ENCODE measurements around the gene MRPL19.
"Not testable (repeated sequence)": the region's sequence is repeated elsewhere in the genome, so short reads cannot be mapped to it uniquely, and the experiment has no call there.

Gene MRPL19

GRCh38 chr2:75679556-75679955 is 33.0 kb downstream of the MRPL19 start:
- Histone ChIP-seq H3K4me1 (ENCODE audit: control extremely low read depth in 1 of 4, control insufficient read depth in 4 of 4, insufficient read depth in 4 of 4, low read length in 3 of 4) (peaks cover 0 to 2% (median 0%) of the 10 kb centered on the region in 4 experiments), H3K36me3 (ENCODE audit: control insufficient read depth in 4 of 4, insufficient read depth in 4 of 4, low read length in 3 of 4) (peaks cover 0 to 19% (median 2%) of the 10 kb centered on the region in 4 experiments), H3K4me3 (ENCODE audit: control insufficient read depth in 1 of 7, extremely low read depth in 1 of 7, insufficient read depth in 4 of 7, low read depth in 2 of 7, low read length in 6 of 7) (no peak overlapping the region), H3K27me3 (replicated peaks in 2 of 5; ENCODE audit: control insufficient read depth in 4 of 5, insufficient read depth in 5 of 5, low read length in 4 of 5) (no peaks in the 10 kb centered on the region), H3K27ac (ENCODE audit: insufficient read depth in 1 of 2, low read depth in 1 of 2, low read length in 2 of 2, poor library complexity in 1 of 2, severe bottlenecking in 2 of 2) (no peak overlapping the region), H3K9me3 (ENCODE audit: control extremely low read depth in 1 of 5, control insufficient read depth in 4 of 5, insufficient read depth in 2 of 5, low read depth in 1 of 5, low read length in 4 of 5) (no peaks in the 10 kb centered on the region)
- no CpG with 5 or more reads among the region's 1 CpG for WGBS (ENCODE audit: insufficient coverage)
- DNase-seq, result no peak
- ChIA-PET CTCF (interaction anchor here (1.0 to 5.2 kb wide), 3 partner anchors 22 to 39 kb away, joined by 3 to 21 read pairs (median 3); no protein-coding TSS in a partner anchor), POLR2A (no interaction called here)

GRCh38 chr2:75680402-75680801 is 33.8 kb downstream of the MRPL19 start:
- Histone ChIP-seq H3K27me3 (replicated peaks in 2 of 5; ENCODE audit: control insufficient read depth in 4 of 5, insufficient read depth in 5 of 5, low read length in 4 of 5) (no peaks in the 10 kb centered on the region), H3K4me3 (ENCODE audit: control insufficient read depth in 1 of 7, extremely low read depth in 1 of 7, insufficient read depth in 4 of 7, low read depth in 2 of 7, low read length in 6 of 7) (no peak overlapping the region), H3K36me3 (ENCODE audit: control insufficient read depth in 4 of 4, insufficient read depth in 4 of 4, low read length in 3 of 4) (peaks cover 2 to 24% (median 4%) of the 10 kb centered on the region in 4 experiments), H3K4me1 (ENCODE audit: control extremely low read depth in 1 of 4, control insufficient read depth in 4 of 4, insufficient read depth in 4 of 4, low read length in 3 of 4) (peaks cover 0 to 2% (median 0%) of the 10 kb centered on the region in 4 experiments), H3K9me3 (ENCODE audit: control extremely low read depth in 1 of 5, control insufficient read depth in 4 of 5, insufficient read depth in 2 of 5, low read depth in 1 of 5, low read length in 4 of 5) (no peaks in the 10 kb centered on the region), H3K27ac (ENCODE audit: insufficient read depth in 1 of 2, low read depth in 1 of 2, low read length in 2 of 2, poor library complexity in 1 of 2, severe bottlenecking in 2 of 2) (no peak overlapping the region)
- ChIA-PET CTCF (interaction anchor here (1.1 to 5.2 kb wide), 3 partner anchors 23 to 39 kb away, joined by 3 to 21 read pairs (median 3); partner anchors contain the start of gene MRPL19), POLR2A (no interaction called here)
- 100% methylated on average over 1 of the region's 1 CpG for WGBS (ENCODE audit: insufficient coverage)
- DNase-seq, result no peak

- H3K9me3 ChIP-seq (ENCODE audit: control extremely low read depth in 1 of 5, control insufficient read depth in 4 of 5, insufficient read depth in 2 of 5, low read depth in 1 of 5, low read length in 4 of 5); H3K4me3 ChIP-seq (ENCODE audit: control insufficient read depth in 1 of 7, extremely low read depth in 1 of 7, insufficient read depth in 4 of 7, low read depth in 2 of 7, low read length in 6 of 7); CTCF ChIA-PET; DNase-seq; H3K27me3 ChIP-seq (replicated peaks in 2 of 5; ENCODE audit: control insufficient read depth in 4 of 5, insufficient read depth in 5 of 5, low read length in 4 of 5); H3K4me1 ChIP-seq (ENCODE audit: control extremely low read depth in 1 of 4, control insufficient read depth in 4 of 4, insufficient read depth in 4 of 4, low read length in 3 of 4); H3K27ac ChIP-seq (ENCODE audit: insufficient read depth in 1 of 2, low read depth in 1 of 2, low read length in 2 of 2, poor library complexity in 1 of 2, severe bottlenecking in 2 of 2); POLR2A ChIA-PET: not testable (repeated sequence)
- WGBS (ENCODE audit: insufficient coverage), result no CpG with 5 or more reads among the region's 5 CpGs
- H3K36me3 ChIP-seq (ENCODE audit: control insufficient read depth in 4 of 4, insufficient read depth in 4 of 4, low read length in 3 of 4), result peaks cover 8 to 47% (median 11%) of the 10 kb centered on the region in 4 experiments
Observed at GRCh38 chr2:75683430-75683829, 36.8 kb downstream of the MRPL19 start.

- H3K9me3 ChIP-seq (ENCODE audit: control extremely low read depth in 1 of 5, control insufficient read depth in 4 of 5, insufficient read depth in 2 of 5, low read depth in 1 of 5, low read length in 4 of 5), result no peaks in the 10 kb centered on the region
- CTCF ChIA-PET, result interaction anchor here (2.4 kb wide), 1 partner anchor 47 kb away, joined by 8 read pairs; no protein-coding TSS in a partner anchor
- WGBS (ENCODE audit: insufficient coverage), result 100% methylated on average over 1 of the region's 1 CpG
- H3K36me3 ChIP-seq (ENCODE audit: control insufficient read depth in 4 of 4, insufficient read depth in 4 of 4, low read length in 3 of 4), result peaks cover 9 to 49% (median 22%) of the 10 kb centered on the region in 4 experiments
- no peak overlapping the region for H3K4me3 ChIP-seq (ENCODE audit: control insufficient read depth in 1 of 7, extremely low read depth in 1 of 7, insufficient read depth in 4 of 7, low read depth in 2 of 7, low read length in 6 of 7)
- POLR2A ChIA-PET, result no interaction called here
- no peaks in the 10 kb centered on the region for H3K27me3 ChIP-seq (replicated peaks in 2 of 5; ENCODE audit: control insufficient read depth in 4 of 5, insufficient read depth in 5 of 5, low read length in 4 of 5)
- no peak overlapping the region for H3K27ac ChIP-seq (ENCODE audit: insufficient read depth in 1 of 2, low read depth in 1 of 2, low read length in 2 of 2, poor library complexity in 1 of 2, severe bottlenecking in 2 of 2)
- no peak for DNase-seq
- no peaks in the 10 kb centered on the region for H3K4me1 ChIP-seq (ENCODE audit: control extremely low read depth in 1 of 4, control insufficient read depth in 4 of 4, insufficient read depth in 4 of 4, low read length in 3 of 4)
Observed at GRCh38 chr2:75688196-75688595, 41.6 kb downstream of the MRPL19 start.

- POLR2A ChIA-PET, result no interaction called here
- CTCF ChIA-PET, result interaction anchor here (1.0 kb wide), 1 partner anchor 11 kb away, joined by 4 read pairs; the partner anchor contains the start of gene GCFC2
- Histone ChIP-seq H3K27ac (ENCODE audit: insufficient read depth in 1 of 2, low read depth in 1 of 2, low read length in 2 of 2, poor library complexity in 1 of 2, severe bottlenecking in 2 of 2) (no peak overlapping the region), H3K4me1 (ENCODE audit: control extremely low read depth in 1 of 4, control insufficient read depth in 4 of 4, insufficient read depth in 4 of 4, low read length in 3 of 4) (no peaks in the 10 kb centered on the region), H3K27me3 (replicated peaks in 2 of 5; ENCODE audit: control insufficient read depth in 4 of 5, insufficient read depth in 5 of 5, low read length in 4 of 5) (no peaks in the 10 kb centered on the region), H3K9me3 (ENCODE audit: control extremely low read depth in 1 of 5, control insufficient read depth in 4 of 5, insufficient read depth in 2 of 5, low read depth in 1 of 5, low read length in 4 of 5) (peaks cover 0 to 5% (median 0%) of the 10 kb centered on the region in 5 experiments), H3K36me3 (ENCODE audit: control insufficient read depth in 4 of 4, insufficient read depth in 4 of 4, low read length in 3 of 4) (peaks cover 11 to 44% (median 24%) of the 10 kb centered on the region in 4 experiments), H3K4me3 (ENCODE audit: control insufficient read depth in 1 of 7, extremely low read depth in 1 of 7, insufficient read depth in 4 of 7, low read depth in 2 of 7, low read length in 6 of 7) (no peak overlapping the region)
- no peak for DNase-seq
- 100% methylated on average over 1 of the region's 2 CpGs for WGBS (ENCODE audit: insufficient coverage)
Observed at GRCh38 chr2:75698918-75699317, 52.3 kb downstream of the MRPL19 start.

GRCh38 chr2:75702593-75702992 is 56.0 kb downstream of the MRPL19 start:
- no peak for DNase-seq
- 100% methylated on average over 2 of the region's 4 CpGs for WGBS (ENCODE audit: insufficient coverage)
- Histone ChIP-seq H3K9me3 (ENCODE audit: control extremely low read depth in 1 of 5, control insufficient read depth in 4 of 5, insufficient read depth in 2 of 5, low read depth in 1 of 5, low read length in 4 of 5) (peaks cover 0 to 5% (median 0%) of the 10 kb centered on the region in 5 experiments), H3K4me3 (ENCODE audit: control insufficient read depth in 1 of 7, extremely low read depth in 1 of 7, insufficient read depth in 4 of 7, low read depth in 2 of 7, low read length in 6 of 7) (no peak overlapping the region), H3K27ac (ENCODE audit: insufficient read depth in 1 of 2, low read depth in 1 of 2, low read length in 2 of 2, poor library complexity in 1 of 2, severe bottlenecking in 2 of 2) (no peak overlapping the region), H3K4me1 (ENCODE audit: control extremely low read depth in 1 of 4, control insufficient read depth in 4 of 4, insufficient read depth in 4 of 4, low read length in 3 of 4) (peaks cover 0 to 5% (median 0%) of the 10 kb centered on the region in 4 experiments), H3K27me3 (replicated peaks in 2 of 5; ENCODE audit: control insufficient read depth in 4 of 5, insufficient read depth in 5 of 5, low read length in 4 of 5) (no peaks in the 10 kb centered on the region), H3K36me3 (ENCODE audit: control insufficient read depth in 4 of 4, insufficient read depth in 4 of 4, low read length in 3 of 4) (peaks cover 10 to 43% (median 28%) of the 10 kb centered on the region in 4 experiments)
- ChIA-PET CTCF (no interaction called here), POLR2A (no interaction called here)

GRCh38 chr2:75703589-75704287 is 57.2 kb downstream of the MRPL19 start:
- H3K36me3 ChIP-seq (ENCODE audit: control insufficient read depth in 4 of 4, insufficient read depth in 4 of 4, low read length in 3 of 4), result peaks cover 4 to 32% (median 25%) of the 10 kb centered on the region in 4 experiments
- WGBS (ENCODE audit: insufficient coverage), result 88% methylated on average over 2 of the region's 4 CpGs
- no peaks in the 10 kb centered on the region for H3K27me3 ChIP-seq (replicated peaks in 2 of 5; ENCODE audit: control insufficient read depth in 4 of 5, insufficient read depth in 5 of 5, low read length in 4 of 5)
- DNase-seq, result no peak
- peaks cover 0 to 7% (median 0%) of the 10 kb centered on the region in 4 experiments for H3K4me1 ChIP-seq (ENCODE audit: control extremely low read depth in 1 of 4, control insufficient read depth in 4 of 4, insufficient read depth in 4 of 4, low read length in 3 of 4)
- H3K4me3 ChIP-seq (ENCODE audit: control insufficient read depth in 1 of 7, extremely low read depth in 1 of 7, insufficient read depth in 4 of 7, low read depth in 2 of 7, low read length in 6 of 7), result no peak overlapping the region
- H3K9me3 ChIP-seq (ENCODE audit: control extremely low read depth in 1 of 5, control insufficient read depth in 4 of 5, insufficient read depth in 2 of 5, low read depth in 1 of 5, low read length in 4 of 5), result no peaks in the 10 kb centered on the region
- H3K27ac ChIP-seq (ENCODE audit: insufficient read depth in 1 of 2, low read depth in 1 of 2, low read length in 2 of 2, poor library complexity in 1 of 2, severe bottlenecking in 2 of 2), result no peak overlapping the region
- POLR2A ChIA-PET, result no interaction called here
- CTCF ChIA-PET, result interaction anchor here (0.9 kb wide), 1 partner anchor 27 kb away, joined by 3 read pairs; no protein-coding TSS in a partner anchor
